Measurements from ENCODE around the gene ZNF726. TPM values are rescaled to one million over a fixed set of nuclear protein-coding genes. Genes with fewer than 3 reads are reported as not detected.

Gene ZNF726
- total and polyA plus RNA-seq, 2 donors (not counting 1 experiment from before 2014, with no cell fraction given) = 3.9 to 5.6 TPM

- peaks cover 0 to 2% of the 10 kb centered on the region in 2 experiments for H3K36me3 ChIP-seq (replicated peaks in 1 of 2; ENCODE audit: control extremely low read depth in 1 of 2, control insufficient read depth in 1 of 2, extremely low read depth in 1 of 2, insufficient read depth in 2 of 2, low read length in 1 of 2)
- DNase-seq (no peak), ATAC-seq (ENCODE audit: low read depth) (no peak)
- H3K27me3 Mint-ChIP-seq = no peaks in the 10 kb centered on the region
- intact Hi-C loops (cut with micrococcal nuclease) = no loop called here
- H3K27ac ChIP-seq (ENCODE audit: low read length in 2 of 2) = no peak overlapping the region
- TF ChIP-seq CTCF (IDR thresholded peaks at IDR 0.05) = no peak
- TF ChIP-seq EZH2 (IDR thresholded peaks at IDR 0.05; ENCODE audit: borderline replicate concordance, insufficient read depth, low read depth, low read length, poor library complexity, severe bottlenecking) = no peak
- H3K9me3 ChIP-seq (ENCODE audit: control extremely low read depth in 1 of 3, control insufficient read depth in 2 of 3, insufficient read depth in 1 of 3, low read length in 2 of 3) = peaks cover 0 to 3% (median 0%) of the 10 kb centered on the region in 3 donors
- no peak overlapping the region for H3K4me3 Mint-ChIP-seq
- peaks cover 11% of the 10 kb centered on the region for H3K4me1 Mint-ChIP-seq
- H2AFZ ChIP-seq (ENCODE audit: insufficient read depth, low read depth, low read length, poor library complexity, severe bottlenecking) = no peak overlapping the region
- H3K27me3 ChIP-seq (replicated peaks in 1 of 4; ENCODE audit: control extremely low read depth in 1 of 4, control insufficient read depth in 3 of 4, insufficient read depth in 4 of 4, low read length in 3 of 4) = no peaks in the 10 kb centered on the region
- peaks cover 0 to 7% of the 10 kb centered on the region in 2 donors for H3K4me1 ChIP-seq (ENCODE audit: control insufficient read depth in 2 of 2, insufficient read depth in 2 of 2, low read length in 2 of 2)
- H3K79me2 ChIP-seq (ENCODE audit: control insufficient read depth, insufficient read depth, low read length) = no peaks in the 10 kb centered on the region
- H3K9ac ChIP-seq (ENCODE audit: low read length) = no peak overlapping the region
- CTCF ChIA-PET = no interaction called here
- no peaks in the 10 kb centered on the region for H4K20me1 ChIP-seq (ENCODE audit: control insufficient read depth, insufficient read depth, low read length, poor library complexity, severe bottlenecking)
- no peak overlapping the region for H3K4me3 ChIP-seq (ENCODE audit: control extremely low read depth in 1 of 5, extremely low read depth in 1 of 5, insufficient read depth in 1 of 5, low read depth in 2 of 5, low read length in 4 of 5)
- no peaks in the 10 kb centered on the region for H3K9me3 Mint-ChIP-seq (ENCODE audit: insufficient read depth)
- no peak overlapping the region for H3K27ac Mint-ChIP-seq
- POLR2A ChIA-PET = no interaction called here
- no peak overlapping the region for H3K4me2 ChIP-seq (replicated peaks; ENCODE audit: low read depth, low read length, poor library complexity, severe bottlenecking)
Observed at GRCh38 chr19:23916991-23917390, 2.3 kb downstream of the ZNF726 start.

GRCh38 chr19:23917856-23918255 lies 3.2 kb downstream of the ZNF726 start:
- no peak for ATAC-seq (ENCODE audit: low read depth)
- DNase-seq = no peak
- H3K36me3 ChIP-seq (replicated peaks in 1 of 2; ENCODE audit: control extremely low read depth in 1 of 2, control insufficient read depth in 1 of 2, extremely low read depth in 1 of 2, insufficient read depth in 2 of 2, low read length in 1 of 2) = peaks cover 0 to 2% of the 10 kb centered on the region in 2 experiments
- H3K79me2 ChIP-seq (ENCODE audit: control insufficient read depth, insufficient read depth, low read length) = no peaks in the 10 kb centered on the region
- no peaks in the 10 kb centered on the region for H4K20me1 ChIP-seq (ENCODE audit: control insufficient read depth, insufficient read depth, low read length, poor library complexity, severe bottlenecking)
- H3K4me3 Mint-ChIP-seq = no peak overlapping the region
- no peak overlapping the region for H3K9ac ChIP-seq (ENCODE audit: low read length)
- no peak overlapping the region for H2AFZ ChIP-seq (ENCODE audit: insufficient read depth, low read depth, low read length, poor library complexity, severe bottlenecking)
- H3K4me1 Mint-ChIP-seq = peaks cover 11% of the 10 kb centered on the region
- H3K9me3 ChIP-seq (ENCODE audit: control extremely low read depth in 1 of 3, control insufficient read depth in 2 of 3, insufficient read depth in 1 of 3, low read length in 2 of 3) = peaks cover 0 to 3% (median 0%) of the 10 kb centered on the region in 3 donors
- TF ChIP-seq EZH2 (IDR thresholded peaks at IDR 0.05; ENCODE audit: borderline replicate concordance, insufficient read depth, low read depth, low read length, poor library complexity, severe bottlenecking) (no peak), CTCF (IDR thresholded peaks at IDR 0.05) (no peak)
- intact Hi-C loops (cut with micrococcal nuclease) = no loop called here
- H3K27ac Mint-ChIP-seq = no peak overlapping the region
- ChIA-PET POLR2A (no interaction called here), CTCF (no interaction called here)
- H3K4me1 ChIP-seq (ENCODE audit: control insufficient read depth in 2 of 2, insufficient read depth in 2 of 2, low read length in 2 of 2) = peaks cover 0 to 7% of the 10 kb centered on the region in 2 donors
- no peaks in the 10 kb centered on the region for H3K9me3 Mint-ChIP-seq (ENCODE audit: insufficient read depth)
- no peaks in the 10 kb centered on the region for H3K27me3 Mint-ChIP-seq
- H3K4me2 ChIP-seq (replicated peaks; ENCODE audit: low read depth, low read length, poor library complexity, severe bottlenecking) = no peak overlapping the region
- H3K27ac ChIP-seq (ENCODE audit: low read length in 2 of 2) = no peak overlapping the region
- WGBS (ENCODE audit: insufficient coverage) = 100% methylated on average over 5 of the region's 5 CpGs
- no peaks in the 10 kb centered on the region for H3K27me3 ChIP-seq (replicated peaks in 1 of 4; ENCODE audit: control extremely low read depth in 1 of 4, control insufficient read depth in 3 of 4, insufficient read depth in 4 of 4, low read length in 3 of 4)
- H3K4me3 ChIP-seq (ENCODE audit: control extremely low read depth in 1 of 5, extremely low read depth in 1 of 5, insufficient read depth in 1 of 5, low read depth in 2 of 5, low read length in 4 of 5) = no peak overlapping the region
